Activated T-helper 2 cell treated with anti-CD3 and anti-CD28 coated beads, Interferon-gamma antibody, Interleukin-2, Interleukin-4, amounts not matched to agents 10 μg/mL and 5 μg/mL and 100 μg/mL, durations not matched to agents 14 hours and 24 hours and 36 hours (primary cell): ENCODE results near the gene NKIRAS1. TPM values are rescaled to one million over a fixed set of nuclear protein-coding genes. Genes with fewer than 3 reads are reported as not detected.
"Not testable (repeated sequence)": the region's sequence is repeated elsewhere in the genome, so short reads cannot be mapped to it uniquely, and the experiment has no call there.

Experiments
- DNase-seq: peaks from one replicate; pipeline ENCODE4 v3.0.0; 2021; ENCODE audit warnings: low spot score
- H3K27ac Mint-ChIP-seq: one replicate; pipeline ENCODE4 v1.8.0; 2021; ENCODE audit warnings: mixed read lengths
- H3K27me3 Mint-ChIP-seq: one replicate; pipeline ENCODE4 v1.8.0; 2021; ENCODE audit warnings: low read depth, mixed read lengths
- H3K36me3 Mint-ChIP-seq: one replicate; pipeline ENCODE4 v1.8.0; 2021; ENCODE audit warnings: low read depth, mixed read lengths
- H3K4me1 Mint-ChIP-seq: one replicate; pipeline ENCODE4 v1.8.0; 2021; ENCODE audit warnings: low read depth, mixed read lengths
- H3K4me3 Mint-ChIP-seq: one replicate; pipeline ENCODE4 v1.8.0; 2021; ENCODE audit warnings: low read depth, mild to moderate bottlenecking, moderate library complexity, mixed read lengths
- H3K9me3 Mint-ChIP-seq: one replicate; pipeline ENCODE4 v1.8.0; 2021; ENCODE audit warnings: mixed read lengths
- intact Hi-C: fragments of 100-400 bp; cut with micrococcal nuclease; formaldehyde crosslinking; loops from one replicate; pipeline ENCODE4 v1.15.1; 2023
- total RNA-seq: library from RNA; stranded (reverse); gene quantifications from 2 replicates; pipeline ENCODE4 v1.2.3, GENCODE V29; 2022

NKIRAS1 gene
- total RNA-seq, 1 donor from 2014 or later, result 2.3 TPM

GRCh38 chr3:23886311-23886710 is 30.5 kb downstream of the NKIRAS1 start:
- Mint-ChIP-seq H3K9me3 (no peaks in the 10 kb centered on the region), H3K27me3 (no peaks in the 10 kb centered on the region), H3K4me3 (no peak overlapping the region), H3K36me3 (peaks cover 11% of the 10 kb centered on the region), H3K27ac (no peak overlapping the region), H3K4me1 (peaks cover 4% of the 10 kb centered on the region)
- intact Hi-C loops, result loop anchor here (5.0 kb wide), 2 partner anchors 111 to 351 kb away; no protein-coding TSS in a partner anchor
- DNase-seq, result no peak

- Mint-ChIP-seq H3K9me3 (no peaks in the 10 kb centered on the region), H3K4me1 (peaks cover 5% of the 10 kb centered on the region), H3K27ac (no peak overlapping the region), H3K4me3 (no peak overlapping the region), H3K36me3 (peaks cover 10% of the 10 kb centered on the region), H3K27me3 (no peaks in the 10 kb centered on the region)
- DNase-seq, result no peak
- intact Hi-C loops, result loop anchor here (5.0 kb wide), 2 partner anchors 112 to 352 kb away; no protein-coding TSS in a partner anchor
Observed at GRCh38 chr3:23885210-23885609, 31.6 kb downstream of the NKIRAS1 start.

- intact Hi-C loops, result no loop called here
- H3K9me3 Mint-ChIP-seq, result no peaks in the 10 kb centered on the region
- no peak overlapping the region for H3K4me3 Mint-ChIP-seq
- DNase-seq, result no peak
- no peaks in the 10 kb centered on the region for H3K27me3 Mint-ChIP-seq
- peaks cover 5% of the 10 kb centered on the region for H3K4me1 Mint-ChIP-seq
- no peak overlapping the region for H3K27ac Mint-ChIP-seq
- H3K36me3 Mint-ChIP-seq, result peaks cover 8% of the 10 kb centered on the region
Observed at GRCh38 chr3:23884481-23884880, 32.3 kb downstream of the NKIRAS1 start.

GRCh38 chr3:23882487-23882918 is 34.3 kb downstream of the NKIRAS1 start:
- peaks cover 5% of the 10 kb centered on the region for H3K4me1 Mint-ChIP-seq
- H3K27me3 Mint-ChIP-seq, result no peaks in the 10 kb centered on the region
- no peak for DNase-seq
- H3K9me3 Mint-ChIP-seq, result no peaks in the 10 kb centered on the region
- no peak overlapping the region for H3K27ac Mint-ChIP-seq
- intact Hi-C loops, result no loop called here
- peaks cover 8% of the 10 kb centered on the region for H3K36me3 Mint-ChIP-seq
- H3K4me3 Mint-ChIP-seq, result no peak overlapping the region

- H3K9me3 Mint-ChIP-seq, H3K27me3 Mint-ChIP-seq, intact Hi-C loops, H3K4me1 Mint-ChIP-seq, H3K36me3 Mint-ChIP-seq, H3K4me3 Mint-ChIP-seq, DNase-seq, H3K27ac Mint-ChIP-seq: not testable (repeated sequence)
Observed at GRCh38 chr3:23881993-23882392, 34.8 kb downstream of the NKIRAS1 start.

DNA sequence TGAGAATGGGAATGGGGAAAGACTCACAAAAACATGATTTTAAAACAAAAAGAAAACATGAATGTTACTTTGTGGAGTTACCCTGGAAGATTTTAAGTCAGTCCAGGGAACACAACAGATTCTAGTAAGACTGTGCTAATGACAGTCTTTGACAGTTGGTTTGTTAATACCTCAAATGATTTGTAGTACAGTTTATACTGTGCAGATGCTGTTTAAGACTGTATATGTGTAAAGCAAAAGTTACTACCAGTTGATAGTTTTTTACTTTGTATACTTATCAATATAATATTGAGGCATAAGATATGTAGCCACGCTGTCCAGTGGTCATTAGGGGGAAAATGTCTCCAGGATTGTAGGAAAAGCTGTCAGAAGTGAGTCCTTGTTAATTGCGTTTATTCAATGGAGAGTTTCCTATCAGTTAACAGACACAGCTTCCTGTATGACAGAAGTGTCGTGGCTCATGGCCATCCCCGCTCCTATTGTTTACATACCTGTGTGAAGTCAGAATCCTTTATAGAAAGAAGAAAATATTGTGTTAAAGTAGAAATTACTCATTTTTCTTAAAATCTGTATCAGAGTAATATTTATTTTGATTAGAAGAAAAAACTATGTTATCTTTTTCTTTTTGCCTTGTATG is 36.0 kb downstream of the NKIRAS1 start:
- no peak for DNase-seq
- no peak overlapping the region for H3K27ac Mint-ChIP-seq
- no peak overlapping the region for H3K4me3 Mint-ChIP-seq
- peaks cover 8% of the 10 kb centered on the region for H3K36me3 Mint-ChIP-seq
- H3K27me3 Mint-ChIP-seq, result no peaks in the 10 kb centered on the region
- no peaks in the 10 kb centered on the region for H3K9me3 Mint-ChIP-seq
- H3K4me1 Mint-ChIP-seq, result peaks cover 5% of the 10 kb centered on the region
- intact Hi-C loops, result no loop called here

- intact Hi-C loops, result no loop called here
- H3K9me3 Mint-ChIP-seq, result no peaks in the 10 kb centered on the region
- peaks cover 5% of the 10 kb centered on the region for H3K4me1 Mint-ChIP-seq
- H3K4me3 Mint-ChIP-seq, result no peak overlapping the region
- no peak overlapping the region for H3K27ac Mint-ChIP-seq
- peaks cover 8% of the 10 kb centered on the region for H3K36me3 Mint-ChIP-seq
- H3K27me3 Mint-ChIP-seq, result no peaks in the 10 kb centered on the region
- no peak for DNase-seq
Observed at GRCh38 chr3:23879485-23879884, 37.3 kb downstream of the NKIRAS1 start.

DNA sequence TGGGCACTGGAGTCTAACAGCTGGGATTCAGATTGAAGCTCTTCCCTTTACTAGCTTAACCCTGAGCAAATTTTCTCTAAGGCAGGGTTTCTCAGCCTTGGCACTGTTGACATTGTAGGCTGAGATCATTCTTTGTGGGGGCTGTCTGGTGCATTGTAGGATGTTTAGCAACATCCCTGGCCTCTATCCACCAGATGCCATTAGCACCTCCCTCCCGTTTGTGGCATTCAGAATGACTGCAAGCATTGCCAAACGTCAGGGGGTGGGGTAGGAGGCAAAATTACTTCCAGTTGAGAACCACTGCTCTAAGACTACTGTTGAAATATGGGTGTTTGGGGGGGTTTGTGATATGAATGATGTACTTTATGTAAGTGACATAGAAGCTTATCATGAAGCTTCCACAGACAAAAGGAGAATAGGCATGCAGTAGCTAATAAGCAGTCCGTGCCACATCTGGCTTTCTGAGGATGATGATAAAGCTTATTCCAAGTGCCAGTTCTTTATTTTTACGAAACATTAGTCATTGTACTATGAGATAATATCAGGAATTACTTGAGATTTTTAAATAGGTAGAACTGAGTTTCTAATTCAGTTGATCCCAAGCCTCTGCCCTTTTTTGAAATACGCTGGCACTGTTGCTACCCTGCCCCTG is 39.3 kb downstream of the NKIRAS1 start:
- DNase-seq, result no peak
- intact Hi-C loops, result no loop called here
- Mint-ChIP-seq H3K9me3 (no peaks in the 10 kb centered on the region), H3K36me3 (peaks cover 8% of the 10 kb centered on the region), H3K27ac (no peak overlapping the region), H3K4me3 (no peak overlapping the region), H3K27me3 (no peaks in the 10 kb centered on the region), H3K4me1 (peaks cover 5% of the 10 kb centered on the region)

- Mint-ChIP-seq H3K4me3 (no peak overlapping the region), H3K27ac (no peak overlapping the region), H3K27me3 (no peaks in the 10 kb centered on the region), H3K36me3 (peaks cover 7% of the 10 kb centered on the region), H3K4me1 (peaks cover 5% of the 10 kb centered on the region), H3K9me3 (no peaks in the 10 kb centered on the region)
- no peak for DNase-seq
- intact Hi-C loops, result no loop called here
Observed at GRCh38 chr3:23876923-23877322, 39.9 kb downstream of the NKIRAS1 start.

- Mint-ChIP-seq H3K9me3 (no peaks in the 10 kb centered on the region), H3K27me3 (no peaks in the 10 kb centered on the region), H3K4me1 (no peaks in the 10 kb centered on the region), H3K27ac (no peak overlapping the region), H3K4me3 (no peak overlapping the region), H3K36me3 (no peaks in the 10 kb centered on the region)
- intact Hi-C loops, result no loop called here
- no peak for DNase-seq
Observed at GRCh38 chr3:23875113-23875725, 41.6 kb downstream of the NKIRAS1 start.

DNA sequence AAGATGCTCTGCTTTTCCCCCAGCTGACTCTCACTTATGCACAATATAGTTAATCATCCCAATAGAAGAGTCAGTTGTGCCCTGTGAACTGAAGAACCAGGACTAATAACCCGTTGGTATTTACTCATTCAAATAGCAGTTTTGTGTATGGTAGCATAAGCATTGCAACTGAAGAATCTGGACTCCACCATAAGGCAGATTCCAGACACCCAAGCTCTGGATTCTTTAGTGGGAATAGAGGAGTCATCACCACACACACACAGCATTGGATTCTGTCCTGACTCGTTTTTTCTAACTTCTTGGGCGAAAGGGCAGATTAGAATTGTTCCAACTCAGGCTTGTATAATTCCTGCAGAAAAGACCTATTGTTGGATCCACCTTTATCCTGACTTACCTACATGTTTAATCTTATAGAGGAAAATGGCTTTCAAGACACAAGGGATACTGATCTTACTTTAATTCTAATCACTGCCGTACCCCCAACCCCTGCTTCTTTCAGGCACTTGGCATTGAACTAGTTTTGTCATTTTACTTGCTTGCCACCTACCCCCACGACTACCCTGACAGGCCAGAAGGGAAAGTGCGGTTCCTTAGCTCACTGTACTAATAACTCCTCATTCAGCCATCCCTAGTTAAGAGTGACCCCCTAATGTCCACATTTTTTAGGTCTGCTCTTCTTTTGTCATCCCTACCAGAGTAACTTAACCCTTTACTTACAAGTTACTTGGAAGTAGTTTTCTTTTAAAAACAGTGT is 42.3 kb downstream of the NKIRAS1 start:
- no peaks in the 10 kb centered on the region for H3K27me3 Mint-ChIP-seq
- H3K27ac Mint-ChIP-seq, result no peak overlapping the region
- H3K4me1 Mint-ChIP-seq, result no peaks in the 10 kb centered on the region
- H3K9me3 Mint-ChIP-seq, result no peaks in the 10 kb centered on the region
- intact Hi-C loops, result no loop called here
- H3K36me3 Mint-ChIP-seq, result no peaks in the 10 kb centered on the region
- H3K4me3 Mint-ChIP-seq, result no peak overlapping the region
- DNase-seq, result no peak

- Mint-ChIP-seq H3K36me3 (no peaks in the 10 kb centered on the region), H3K4me1 (no peaks in the 10 kb centered on the region), H3K4me3 (no peak overlapping the region), H3K27me3 (no peaks in the 10 kb centered on the region), H3K9me3 (no peaks in the 10 kb centered on the region), H3K27ac (no peak overlapping the region)
- intact Hi-C loops, result no loop called here
- DNase-seq, result no peak
Observed at GRCh38 chr3:23873941-23874340, 42.8 kb downstream of the NKIRAS1 start.

- H3K27ac Mint-ChIP-seq, result no peak overlapping the region
- no peaks in the 10 kb centered on the region for H3K4me1 Mint-ChIP-seq
- intact Hi-C loops, result no loop called here
- H3K27me3 Mint-ChIP-seq, result no peaks in the 10 kb centered on the region
- no peak overlapping the region for H3K4me3 Mint-ChIP-seq
- H3K9me3 Mint-ChIP-seq, result no peaks in the 10 kb centered on the region
- no peaks in the 10 kb centered on the region for H3K36me3 Mint-ChIP-seq
- no peak for DNase-seq
Observed at GRCh38 chr3:23872330-23872729, 44.5 kb downstream of the NKIRAS1 start.
